Lung microvascular endothelial cell (primary cell): ENCODE results near the gene ATG7. TPM values are rescaled to one million over a fixed set of nuclear protein-coding genes. Genes with fewer than 3 reads are reported as not detected.
"Not testable (repeated sequence)": the region's sequence is repeated elsewhere in the genome, so short reads cannot be mapped to it uniquely, and the experiment has no call there.

Experiments
- DNase-seq, 2 donors: peaks; one replicate each; pipeline versions ENCODE4 v3.0.0 to v3.0.0-alpha.2; 2010; ENCODE audit warnings: low read depth in 2 of 2
- total RNA-seq: library from RNA; depleted of rRNA; stranded (reverse); fragments of >200 nt; gene quantifications from 2 replicates; pipeline ENCODE4 v1.2.1, GENCODE V29; 2014

Gene ATG7
- total RNA-seq, 1 donor from 2014 or later = 25.4 TPM

GRCh38 chr3:11386465-11387113, 114.4 kb downstream of the ATG7 start:
- peak; percentile 50 to 91 for DNase-seq

GRCh38 chr3:11389386-11390268, 117.4 kb downstream of the ATG7 start:
- no peak for DNase-seq

GRCh38 chr3:11390411-11391131, 118.4 kb downstream of the ATG7 start:
- DNase-seq = peak; percentile 13 to 90

- no peak for DNase-seq
Measured at GRCh38 chr3:11391174-11391879, 119.1 kb downstream of the ATG7 start.

- peak; percentile 24 to 61 for DNase-seq
Measured at GRCh38 chr3:11392014-11392859, 120.0 kb downstream of the ATG7 start.

GRCh38 chr3:11392860-11393114, 120.6 kb downstream of the ATG7 start:
- no peak for DNase-seq

- DNase-seq = no peak
Measured at GRCh38 chr3:11393401-11393800, 121.2 kb downstream of the ATG7 start.

GRCh38 chr3:11394392-11394791, 122.2 kb downstream of the ATG7 start:
- no peak for DNase-seq

- DNase-seq = no peak
Measured at GRCh38 chr3:11400213-11400612, 128.0 kb downstream of the ATG7 start.

- DNase-seq = no peak
Measured at GRCh38 chr3:11401434-11401833, 129.2 kb downstream of the ATG7 start.

- no peak for DNase-seq
Measured at GRCh38 chr3:11405323-11405722, 133.1 kb downstream of the ATG7 start.

GRCh38 chr3:11407644-11408043, 135.4 kb downstream of the ATG7 start:
- no peak for DNase-seq

GRCh38 chr3:11408324-11408859, 136.2 kb downstream of the ATG7 start:
- not testable (repeated sequence) for DNase-seq

- peak; percentile 31 to 37 for DNase-seq
Measured at GRCh38 chr3:11410564-11410963, 138.4 kb downstream of the ATG7 start.

GRCh38 chr3:11411956-11412355, 139.8 kb downstream of the ATG7 start:
- DNase-seq = peak; percentile 27 to 53

GRCh38 chr3:11413071-11413470, 140.9 kb downstream of the ATG7 start:
- no peak for DNase-seq

- DNase-seq = no peak
Measured at GRCh38 chr3:11415099-11415498, 142.9 kb downstream of the ATG7 start.

GRCh38 chr3:11420066-11420465, 147.9 kb downstream of the ATG7 start:
- DNase-seq = no peak

- DNase-seq = no peak
Measured at GRCh38 chr3:11422291-11422690, 150.1 kb downstream of the ATG7 start.

- DNase-seq = no peak
Measured at GRCh38 chr3:11423868-11424267, 151.7 kb downstream of the ATG7 start.

- DNase-seq = no peak
Measured at GRCh38 chr3:11424277-11424676, 152.1 kb downstream of the ATG7 start.
